Measurements from ENCODE around the gene AGGF1.

GRCh38 chr5:77086368-77086688 lies 56.1 kb downstream of the AGGF1 start:
- no peak for TF ChIP-seq EZH2 (IDR thresholded peaks at IDR 0.05)
- no peak for TF ChIP-seq CTCF (IDR thresholded peaks at IDR 0.05)
- TF ChIP-seq EZH2phosphoT487 (IDR thresholded peaks at IDR 0.05) = no peak
